Endothelial cell of umbilical vein (primary cell): ENCODE results near the gene ARL10. TPM values are rescaled to one million over a fixed set of nuclear protein-coding genes. Genes with fewer than 3 reads are reported as not detected.
A peak's percentile ranks its signal among the peaks of the same experiment; 100 is the strongest.

Source experiments
- BruUV-seq: library from RNA; stranded (reverse); fragments of 400-500 nt; replicated peaks from 2 replicates; lab custom pipeline; 2021; lab: Mats Ljungman, UMichigan
- CTCF ChIA-PET: fragments of 300-600, 350-600 bp; sonication (Branson Sonifier 250); formaldehyde crosslinking; loops from one replicate; lab custom pipeline; 2021; ENCODE audit warnings: antibody characterized with exemption, inconsistent platforms; lab: Charles Lee
- POLR2A ChIA-PET: fragments of 300-600, 350-600 bp; sonication (Branson Sonifier 250); formaldehyde crosslinking; loops from one replicate; lab custom pipeline; 2021; ENCODE audit warnings: antibody characterized with exemption, inconsistent platforms; lab: Charles Lee
- DNase-seq: peaks from one replicate; pipeline ENCODE4 v3.0.0-alpha.2; 2011; ENCODE audit warnings: low read depth, low spot score
- FAIRE-seq: peaks from 2 replicates; lab custom pipeline; 2011; peaks lifted over from hg19 to GRCh38; lab: Jason Lieb, UNC
- H2AFZ ChIP-seq: 2 replicates; pipeline ENCODE4 v1.6.0; 2012; ENCODE audit warnings: low read depth, low read length, control low read depth, inconsistent platforms
- H3K27ac ChIP-seq: 2 replicates; pipeline ENCODE4 v1.5.1; 2011; ENCODE audit warnings: low read depth, mild to moderate bottlenecking, control low read depth, low read length, moderate library complexity; ENCODE audit not compliant: insufficient read depth
- H3K27me3 ChIP-seq, 2 experiments: 2 replicates each; pipeline versions ENCODE4 v1.6.0 to v1.6.1; 2011; ENCODE audit warnings: low read length in 2 of 2, mixed read lengths in 1 of 2; ENCODE audit not compliant: control insufficient read depth in 2 of 2, insufficient read depth in 2 of 2
- H3K36me3 ChIP-seq, 2 experiments: 2 replicates in 1 of 2; 3 replicates in 1 of 2; pipeline ENCODE4 v1.5.1; 2011; ENCODE audit warnings: low read length in 2 of 2, mild to moderate bottlenecking in 1 of 2, moderate library complexity in 1 of 2; ENCODE audit not compliant: control insufficient read depth in 2 of 2, insufficient read depth in 2 of 2; ENCODE audit errors: extremely low read depth in 1 of 2
- H3K4me1 ChIP-seq: 3 replicates; pipeline ENCODE4 v1.5.1; 2011; ENCODE audit warnings: mild to moderate bottlenecking, low read length; ENCODE audit not compliant: control insufficient read depth, insufficient read depth; ENCODE audit errors: extremely low read depth
- H3K4me2 ChIP-seq: 2 replicates; pipeline ENCODE4 v1.6.1; 2011; ENCODE audit warnings: low read length, control low read depth, mixed read lengths; ENCODE audit not compliant: insufficient read depth
- H3K4me3 ChIP-seq, 3 experiments: fragments of 200-600 bp in 1 of 3; sonication (generic), shearing (Covaris generic) in 1 of 3; replicated peaks in 1 of 3; 2 replicates each; pipeline ENCODE4 v1.5.1; 2011 to 2016; ENCODE audit warnings: control low read depth in 3 of 3, low read length in 3 of 3, mild to moderate bottlenecking in 2 of 3, inconsistent platforms in 1 of 3, low read depth in 1 of 3, moderate library complexity in 1 of 3; ENCODE audit not compliant: insufficient read depth in 1 of 3
- H3K79me2 ChIP-seq: 2 replicates; pipeline ENCODE4 v1.6.0; 2012; ENCODE audit warnings: low read length, inconsistent platforms; ENCODE audit not compliant: control insufficient read depth, insufficient read depth
- H3K9ac ChIP-seq: replicated peaks from 2 replicates; pipeline ENCODE3; 2011; ENCODE audit warnings: low read length, control low read depth; ENCODE audit not compliant: insufficient read depth; ENCODE audit errors: extremely low read depth
- H3K9me1 ChIP-seq: replicated peaks from 3 replicates; pipeline ENCODE4 v1.6.0; 2011; ENCODE audit warnings: mild to moderate bottlenecking, low read length; ENCODE audit not compliant: control insufficient read depth, insufficient read depth; ENCODE audit errors: extremely low read depth
- H3K9me3 ChIP-seq: replicated peaks from 2 replicates; pipeline ENCODE4 v1.5.1; 2012; ENCODE audit warnings: low read length, inconsistent platforms; ENCODE audit not compliant: control insufficient read depth, insufficient read depth
- H4K20me1 ChIP-seq: replicated peaks from 2 replicates; pipeline ENCODE3; 2011; ENCODE audit warnings: mild to moderate bottlenecking, low read length; ENCODE audit not compliant: control insufficient read depth, insufficient read depth; ENCODE audit errors: extremely low read depth
- CTCF ChIP-seq, 2 donors: IDR thresholded peaks; 1 replicate in 1 of 2; 2 replicates in 1 of 2; pipeline ENCODE4 v1.5.1; 2011; ENCODE audit warnings: low read length in 2 of 2, mild to moderate bottlenecking in 2 of 2, moderate library complexity in 2 of 2, control low read depth in 1 of 2, inconsistent platforms in 1 of 2, low read depth in 1 of 2; ENCODE audit not compliant: insufficient read depth in 1 of 2; ENCODE audit errors: extremely low read depth in 1 of 2
- EZH2 ChIP-seq: IDR thresholded peaks from 2 replicates; pipeline ENCODE4 v1.6.1; 2012; ENCODE audit warnings: borderline replicate concordance, low read depth, mild to moderate bottlenecking, moderate library complexity, low read length, inconsistent platforms; ENCODE audit not compliant: severe bottlenecking
- FOS ChIP-seq: IDR thresholded peaks from 2 replicates; pipeline ENCODE4 v1.6.1; 2011; ENCODE audit warnings: mild to moderate bottlenecking, low read length, moderate library complexity, borderline replicate concordance; ENCODE audit not compliant: insufficient read depth
- GATA2 ChIP-seq: IDR thresholded peaks from 2 replicates; pipeline ENCODE4 v1.7.0; 2011; ENCODE audit warnings: low read depth, mild to moderate bottlenecking, moderate library complexity, mixed read lengths, low read length; ENCODE audit not compliant: insufficient read length, insufficient read depth
- JUN ChIP-seq: IDR thresholded peaks from 2 replicates; pipeline ENCODE4 v1.6.1; 2011; ENCODE audit warnings: borderline replicate concordance, low read depth; ENCODE audit not compliant: insufficient read length, insufficient read depth
- MAX ChIP-seq: IDR thresholded peaks from 2 replicates; pipeline ENCODE4 v1.6.1; 2011; ENCODE audit not compliant: insufficient read depth, insufficient read length
- MYC ChIP-seq: IDR thresholded peaks from one replicate; pipeline ENCODE4 v1.6.1; 2011; ENCODE audit warnings: mild to moderate bottlenecking, low read depth, low read length
- POLR2A ChIP-seq: IDR thresholded peaks from 2 replicates; pipeline ENCODE4 v1.6.1; 2012; ENCODE audit warnings: low read depth, mild to moderate bottlenecking, control low read depth, low read length
- POLR2AphosphoS5 ChIP-seq: IDR thresholded peaks from 2 replicates; pipeline ENCODE4 v1.6.1; 2012; ENCODE audit warnings: low read depth, mild to moderate bottlenecking, control low read depth, low read length, moderate library complexity; ENCODE audit not compliant: insufficient read depth
- dilution Hi-C: fragments of 300-500 bp; cut with MboI; formaldehyde crosslinking; loops from one replicate; pipeline ENCODE4 v1.15.0; 2019; ENCODE audit warnings: low sequenced_read_pairs; ENCODE audit not compliant: extremely low pct_ligation_motif_present
- intact Hi-C: fragments of 100-400 bp; cut with micrococcal nuclease; formaldehyde crosslinking; loops from one replicate; pipeline ENCODE4 v1.10.0; 2022
- polyA plus RNA-seq, 4 experiments: library from polyadenylated mRNA; depleted of rRNA in 3 of 4; stranded (reverse) in 3 of 4; unstranded in 1 of 4; fragments of >200 nt; gene quantifications; 2 replicates each; pipeline versions ENCODE4 v1.2.1 to v1.2.3, GENCODE V29; 2011 to 2012; ENCODE audit warnings: missing spikeins in 1 of 4
- total RNA-seq: library from RNA; stranded (reverse); gene quantifications from 2 replicates; pipeline ENCODE4 v1.2.3, GENCODE V29; 2021

ARL10 gene
- total and polyA plus RNA-seq, 2 donors (not counting 3 experiments of a cell fraction or from before 2014, with no cell fraction given), result 7.7 to 20.7 TPM

- intact Hi-C loops, result loop anchor here (10.0 kb wide), 1 partner anchor 1215 kb away; the partner anchor contains the start of gene TMED9
- no peaks in the 10 kb centered on the region for H3K9me3 ChIP-seq
- CTCF ChIA-PET, result no interaction called here
- TF ChIP-seq CTCF (IDR thresholded peaks at IDR 0.05; ENCODE audit: extremely low read depth in 1 of 2, insufficient read depth in 1 of 2, low read depth in 1 of 2, low read length in 2 of 2) (no peak), GATA2 (no peak), POLR2A (no peak), JUN (no peak), FOS (no peak), EZH2 (no peak), MYC (no peak), POLR2AphosphoS5 (no peak), MAX (no peak)
- H3K4me3 ChIP-seq, result no peak overlapping the region
- no peak overlapping the region for H3K9ac ChIP-seq
- no peaks in the 10 kb centered on the region for H4K20me1 ChIP-seq
- no peak for FAIRE-seq
- POLR2A ChIA-PET, result no interaction called here
- dilution Hi-C loops, result no loop called here
- no peaks in the 10 kb centered on the region for H3K9me1 ChIP-seq
- DNase-seq, result no peak
- H3K27ac ChIP-seq, result no peak overlapping the region
- peaks cover under 1% of the 10 kb centered on the region for H3K79me2 ChIP-seq
- H3K36me3 ChIP-seq, result peaks cover 8 to 20% of the 10 kb centered on the region in 2 experiments
- no peaks in the 10 kb centered on the region for H3K27me3 ChIP-seq
- BruUV-seq, result TSS peak; percentile 3
- H3K4me2 ChIP-seq, result no peak overlapping the region
- H3K4me1 ChIP-seq, result no peaks in the 10 kb centered on the region
- no peak overlapping the region for H2AFZ ChIP-seq
These were observed 14.6 kb downstream of the ARL10 start for GRCh38 chr5:176379881-176380280.
